Measurements from ENCODE around the gene TFAP2C. TPM values are rescaled to one million over a fixed set of nuclear protein-coding genes. Genes with fewer than 3 reads are reported as not detected.

Gene TFAP2C
- total RNA-seq, 2 donors from 2014 or later = 0.31 to 1.8 TPM

DNA sequence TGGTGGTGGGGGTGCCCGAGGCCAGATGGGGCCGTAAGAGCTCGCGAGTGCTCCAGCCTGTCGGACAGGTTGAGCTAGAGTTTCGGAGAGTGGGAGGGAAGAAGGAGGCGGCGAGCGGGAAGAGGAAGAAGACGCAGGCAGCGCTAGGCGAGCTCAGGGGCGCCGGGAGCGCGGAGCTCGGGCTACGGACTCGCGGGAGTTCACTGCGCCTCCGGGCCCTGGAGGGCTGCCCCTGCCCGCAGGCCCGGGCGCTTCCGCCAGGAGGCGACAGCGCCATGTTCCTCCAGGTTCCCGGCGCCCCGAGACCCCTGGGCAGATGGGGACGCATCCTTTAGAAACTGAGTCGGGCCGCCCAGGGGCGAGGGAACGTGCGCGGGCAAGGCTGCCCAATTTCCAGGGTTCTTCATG is 984 bp downstream of the TFAP2C start:
- H3K9me3 ChIP-seq (ENCODE audit: control insufficient read depth, low read length) = no peaks in the 10 kb centered on the region
- no peak overlapping the region for H3K27ac ChIP-seq (ENCODE audit: low read depth, low read length)
- H3K36me3 ChIP-seq (ENCODE audit: control insufficient read depth, insufficient read depth, low read length) = no peaks in the 10 kb centered on the region
- peaks cover 15% of the 10 kb centered on the region for H3K4me1 ChIP-seq (ENCODE audit: control insufficient read depth, insufficient read depth, low read length)
- H3K27me3 ChIP-seq (ENCODE audit: control insufficient read depth, insufficient read depth, low read length, poor library complexity, severe bottlenecking) = peaks cover 94% of the 10 kb centered on the region
- H3K9ac ChIP-seq (ENCODE audit: extremely low read depth, low read length, poor library complexity, severe bottlenecking) = no peak overlapping the region
- H3K4me3 ChIP-seq (ENCODE audit: low read length) = peak overlapping the region; percentile 81
- peak; percentile 98 for TF ChIP-seq CTCF (conservative IDR thresholded peaks at IDR 0.05)
- Mint-ChIP-seq H3K27me3 (ENCODE audit: insufficient read depth) (peaks cover 93% of the 10 kb centered on the region), H3K4me1 (peaks cover 39% of the 10 kb centered on the region), H3K27ac (no peak overlapping the region), H3K4me3 (peak overlapping the region; percentile 59), H3K36me3 (ENCODE audit: low read depth) (no peaks in the 10 kb centered on the region), H3K9me3 (no peaks in the 10 kb centered on the region)
- peak; percentile 95 for DNase-seq
- 0% methylated on average over 18 to 38 of the region's 38 CpGs for WGBS, 2 experiments (ENCODE audit: insufficient coverage in 1 of 2, insufficient read length in 1 of 2)

GRCh38 chr20:56630506-56631317 is 1.6 kb downstream of the TFAP2C start:
- Histone ChIP-seq H3K9ac (ENCODE audit: extremely low read depth, low read length, poor library complexity, severe bottlenecking) (peak overlapping the region; percentile 19), H3K9me3 (ENCODE audit: control insufficient read depth, low read length) (no peaks in the 10 kb centered on the region), H3K4me3 (ENCODE audit: low read length) (peak overlapping the region; percentile 81), H3K27ac (ENCODE audit: low read depth, low read length) (no peak overlapping the region), H3K27me3 (ENCODE audit: control insufficient read depth, insufficient read depth, low read length, poor library complexity, severe bottlenecking) (peaks cover 94% of the 10 kb centered on the region), H3K36me3 (ENCODE audit: control insufficient read depth, insufficient read depth, low read length) (no peaks in the 10 kb centered on the region), H3K4me1 (ENCODE audit: control insufficient read depth, insufficient read depth, low read length) (peaks cover 18% of the 10 kb centered on the region)
- 1% methylated on average over 32 to 82 of the region's 82 CpGs for WGBS, 2 experiments (ENCODE audit: insufficient coverage in 1 of 2, insufficient read length in 1 of 2)
- peak; percentile 46 for TF ChIP-seq CTCF (conservative IDR thresholded peaks at IDR 0.05)
- no peak overlapping the region for H3K27ac Mint-ChIP-seq
- H3K4me3 Mint-ChIP-seq = peak overlapping the region; percentile 59
- no peaks in the 10 kb centered on the region for H3K36me3 Mint-ChIP-seq (ENCODE audit: low read depth)
- H3K27me3 Mint-ChIP-seq (ENCODE audit: insufficient read depth) = peaks cover 92% of the 10 kb centered on the region
- no peaks in the 10 kb centered on the region for H3K9me3 Mint-ChIP-seq
- peak; percentile 86 for DNase-seq
- peaks cover 43% of the 10 kb centered on the region for H3K4me1 Mint-ChIP-seq

DNA sequence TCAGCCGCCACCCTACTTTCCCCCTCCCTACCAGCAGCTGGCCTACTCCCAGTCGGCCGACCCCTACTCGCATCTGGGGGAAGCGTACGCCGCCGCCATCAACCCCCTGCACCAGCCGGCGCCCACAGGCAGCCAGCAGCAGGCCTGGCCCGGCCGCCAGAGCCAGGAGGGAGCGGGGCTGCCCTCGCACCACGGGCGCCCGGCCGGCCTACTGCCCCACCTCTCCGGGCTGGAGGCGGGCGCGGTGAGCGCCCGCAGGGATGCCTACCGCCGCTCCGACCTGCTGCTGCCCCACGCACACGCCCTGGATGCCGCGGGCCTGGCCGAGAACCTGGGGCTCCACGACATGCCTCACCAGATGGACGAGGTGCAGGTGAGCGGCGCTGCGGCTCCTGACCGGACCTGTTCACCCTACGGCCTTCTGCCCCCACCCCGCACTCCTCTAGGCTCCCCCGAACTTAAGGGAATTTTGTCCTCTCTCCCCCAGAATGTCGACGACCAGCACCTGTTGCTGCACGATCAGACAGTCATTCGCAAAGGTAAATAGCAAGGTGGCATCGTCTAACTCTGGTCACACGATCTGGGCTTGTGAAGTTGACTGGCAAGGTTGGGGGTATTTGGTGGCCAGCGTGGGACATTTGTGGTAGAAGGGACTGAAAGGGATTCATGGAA is 2.3 kb downstream of the TFAP2C start:
- no peak overlapping the region for H3K27ac ChIP-seq (ENCODE audit: low read depth, low read length)
- peak; percentile 76 for DNase-seq
- peak overlapping the region; percentile 81 for H3K4me3 ChIP-seq (ENCODE audit: low read length)
- H3K9me3 Mint-ChIP-seq = no peaks in the 10 kb centered on the region
- no peaks in the 10 kb centered on the region for H3K9me3 ChIP-seq (ENCODE audit: control insufficient read depth, low read length)
- H3K27ac Mint-ChIP-seq = no peak overlapping the region
- 6 to 14% methylated on average over 23 to 48 of the region's 48 CpGs for WGBS, 2 experiments (ENCODE audit: insufficient coverage in 1 of 2, insufficient read length in 1 of 2)
- no peaks in the 10 kb centered on the region for H3K36me3 Mint-ChIP-seq (ENCODE audit: low read depth)
- peaks cover 18% of the 10 kb centered on the region for H3K4me1 ChIP-seq (ENCODE audit: control insufficient read depth, insufficient read depth, low read length)
- no peak for TF ChIP-seq CTCF (conservative IDR thresholded peaks at IDR 0.05)
- H3K4me1 Mint-ChIP-seq = peaks cover 51% of the 10 kb centered on the region
- no peaks in the 10 kb centered on the region for H3K36me3 ChIP-seq (ENCODE audit: control insufficient read depth, insufficient read depth, low read length)
- H3K4me3 Mint-ChIP-seq = peak overlapping the region; percentile 59
- no peak overlapping the region for H3K9ac ChIP-seq (ENCODE audit: extremely low read depth, low read length, poor library complexity, severe bottlenecking)
- peaks cover 89% of the 10 kb centered on the region for H3K27me3 Mint-ChIP-seq (ENCODE audit: insufficient read depth)
- H3K27me3 ChIP-seq (ENCODE audit: control insufficient read depth, insufficient read depth, low read length, poor library complexity, severe bottlenecking) = peaks cover 91% of the 10 kb centered on the region

All from endodermal cell (in vitro differentiated cells).